ENCODE results near the gene TUBB3.
"Not testable (repeated sequence)": the region's sequence is repeated elsewhere in the genome, so short reads cannot be mapped to it uniquely, and the experiment has no call there.

TUBB3 gene

GRCh38 chr16:89968074-89968473 is 44.9 kb downstream of the TUBB3 start:
- FAIRE-seq = not testable (repeated sequence)

DNA sequence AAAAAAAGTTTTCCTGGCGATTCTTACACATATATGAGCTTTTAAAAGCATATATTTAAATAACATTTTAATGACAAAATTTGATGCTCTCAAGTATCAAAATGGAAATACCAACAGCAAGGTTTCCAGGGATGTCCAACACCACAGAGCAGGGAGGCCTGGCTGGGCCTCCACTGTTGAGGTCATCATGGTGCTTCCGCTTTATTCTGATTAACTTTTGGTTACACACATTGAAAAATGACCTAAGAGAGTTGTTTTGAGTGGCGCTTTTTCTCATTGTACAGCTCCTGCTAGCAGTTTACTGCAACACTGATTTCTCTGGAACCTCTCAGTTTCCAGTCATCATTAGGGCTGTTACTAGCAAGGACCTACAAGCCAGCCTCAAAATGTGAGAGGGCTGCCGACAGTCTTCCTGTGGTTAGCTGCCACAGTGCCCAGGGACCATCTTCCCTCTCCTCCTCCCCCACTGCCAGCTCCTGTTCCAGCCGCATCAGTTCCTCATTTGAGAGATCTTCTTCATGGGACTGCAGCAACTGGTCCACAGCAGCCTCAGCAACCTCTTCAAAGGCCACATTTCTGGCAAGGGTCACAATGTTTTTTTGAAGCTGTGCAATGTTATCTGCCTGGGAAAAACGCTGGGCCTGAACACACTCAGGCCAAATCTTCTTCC is 46.7 kb downstream of the TUBB3 start:
- no peak for FAIRE-seq

DNA sequence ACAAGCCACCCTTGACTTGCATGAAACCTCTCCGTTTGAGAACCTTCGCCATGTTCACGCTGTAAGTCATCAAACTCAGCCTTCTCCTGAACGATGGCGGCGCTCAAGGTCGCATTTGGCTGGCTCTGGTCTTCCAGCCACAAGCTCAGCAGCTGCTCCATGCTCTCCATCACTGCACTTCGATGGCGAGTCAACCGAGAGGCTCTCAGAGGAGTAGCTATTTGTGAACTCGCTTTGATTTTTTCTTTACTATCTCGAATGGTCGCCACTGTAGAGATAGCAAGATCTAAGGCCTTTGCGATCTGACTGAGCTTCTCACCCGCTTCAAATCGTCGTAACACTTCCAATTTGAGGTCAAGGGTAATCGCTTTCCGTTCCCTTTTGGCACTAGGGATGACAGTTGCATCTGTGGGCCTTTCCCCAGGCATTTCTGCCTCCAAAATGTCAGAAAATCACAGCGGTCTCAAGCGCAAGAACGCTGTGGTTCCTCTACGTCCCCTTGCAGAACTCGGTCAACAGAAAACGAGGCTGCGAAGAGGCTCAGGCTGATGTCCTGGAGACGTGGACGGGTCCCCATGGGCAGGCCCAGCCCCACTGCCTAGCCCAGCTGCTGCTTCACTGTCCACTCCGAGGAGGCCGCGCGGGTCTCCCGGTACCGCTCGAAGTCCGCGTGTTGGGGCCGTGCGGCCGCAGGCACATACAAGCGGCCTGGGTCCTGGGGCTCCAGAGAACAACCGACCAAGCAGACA is 48.5 kb downstream of the TUBB3 start:
- FAIRE-seq = no peak

- no peak for FAIRE-seq
Observed at GRCh38 chr16:89972244-89973234, 49.4 kb downstream of the TUBB3 start.

DNA sequence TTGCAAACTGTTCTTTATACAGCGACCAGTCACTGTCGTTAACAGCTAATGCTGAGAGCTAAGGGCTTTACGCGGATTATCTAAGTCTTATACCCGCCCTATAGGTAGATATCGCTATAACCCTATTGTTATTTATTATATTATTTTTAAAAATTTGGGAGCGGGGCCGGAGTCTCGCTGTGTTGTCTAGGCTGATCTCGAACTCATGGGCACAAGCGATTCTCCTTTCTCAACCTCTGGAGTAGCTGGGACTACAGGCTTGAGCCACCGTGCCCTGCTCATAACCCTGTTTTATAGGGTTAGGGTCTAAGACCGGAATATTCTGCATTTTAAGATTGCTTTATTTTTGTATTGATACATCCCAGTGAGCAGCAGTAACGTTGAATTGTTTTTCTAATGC is 50.1 kb downstream of the TUBB3 start:
- FAIRE-seq = no peak

- FAIRE-seq = no peak
Observed at GRCh38 chr16:89973654-89974335, 50.7 kb downstream of the TUBB3 start.

GRCh38 chr16:89974870-89975269 is 51.7 kb downstream of the TUBB3 start:
- no peak for FAIRE-seq

- no peak for FAIRE-seq
Observed at GRCh38 chr16:89981414-89981813, 58.3 kb downstream of the TUBB3 start.

GRCh38 chr16:89982318-89982717 is 59.2 kb downstream of the TUBB3 start:
- FAIRE-seq = no peak

GRCh38 chr16:89983536-89983935 is 60.4 kb downstream of the TUBB3 start:
- FAIRE-seq = no peak

DNA sequence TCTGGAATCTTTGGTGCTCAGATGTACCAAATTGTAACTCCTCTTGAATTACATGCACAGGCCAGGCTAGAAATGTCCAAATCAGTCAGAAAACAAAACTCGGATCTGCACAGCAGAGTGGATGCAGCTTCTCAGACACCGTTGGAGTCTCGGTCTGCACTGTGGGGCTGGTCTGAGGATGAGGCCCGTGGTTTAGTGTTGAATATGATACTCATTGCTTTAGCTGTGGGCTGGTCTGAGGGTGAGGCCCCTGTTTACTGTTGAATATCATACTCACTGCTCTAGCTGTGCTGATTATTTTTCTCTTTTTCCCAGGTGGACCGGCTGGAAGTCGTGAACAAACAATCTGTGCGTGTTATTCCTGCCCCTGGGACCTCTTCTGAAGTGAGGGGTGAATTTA is 61.1 kb downstream of the TUBB3 start:
- no peak for FAIRE-seq

DNA sequence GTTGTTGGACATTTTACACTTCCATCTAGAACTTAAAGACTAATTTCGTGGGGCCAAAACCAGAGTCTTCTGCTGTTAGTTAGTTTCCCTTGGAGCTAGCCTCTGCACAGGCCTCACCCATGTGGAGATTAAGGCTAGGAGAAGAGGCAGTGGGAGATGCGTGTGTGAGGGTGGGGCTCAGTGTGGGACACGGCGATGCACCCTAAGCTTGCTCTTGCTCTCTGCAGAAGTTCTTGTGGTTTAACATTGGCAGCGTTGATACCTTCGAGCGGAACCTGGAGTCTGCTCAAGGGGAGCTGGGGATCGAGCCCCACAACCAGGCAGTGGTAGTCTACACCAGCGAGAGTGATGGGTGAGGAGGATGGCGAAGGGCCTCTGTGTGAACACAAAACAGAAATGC is 62.1 kb downstream of the TUBB3 start:
- no peak for FAIRE-seq
